Measurements from ENCODE around the gene TXNRD2.

Gene TXNRD2

GRCh38 chr22:19853879-19854777 is 87.5 kb downstream of the TXNRD2 start:
- peak; percentile 51 for DNase-seq
- H3K4me3 ChIP-seq (ENCODE audit: low read depth in 1 of 2, low read length in 2 of 2) = peak overlapping the region; percentile 82 to 91
- H3K27me3 ChIP-seq (ENCODE audit: insufficient read depth, low read length, poor library complexity) = no peaks in the 10 kb centered on the region
- ATAC-seq (ENCODE audit: insufficient read depth, low read depth) = peak; percentile 12; the same call in 2 of the 3 replicates
- H4K20me1 ChIP-seq (ENCODE audit: insufficient read depth, low read length) = peaks cover 48% of the 10 kb centered on the region
- peaks cover 54% of the 10 kb centered on the region for H3K36me3 ChIP-seq (ENCODE audit: insufficient read depth, low read length)
- peak overlapping the region; percentile 69 for H2AFZ ChIP-seq (ENCODE audit: low read depth, low read length)
- TF ChIP-seq CTCF (IDR thresholded peaks at IDR 0.05; ENCODE audit: borderline replicate concordance, extremely low read depth, low read length, poor library complexity, severe bottlenecking) = no peak
- TF ChIP-seq EZH2 (IDR thresholded peaks at IDR 0.05; ENCODE audit: borderline replicate concordance, low read depth, low read length, severe bottlenecking) = no peak
- peak overlapping the region; percentile 97 for H3K4me2 ChIP-seq (ENCODE audit: insufficient read depth, low read length)
- H3K9ac ChIP-seq (ENCODE audit: low read depth, low read length) = peak overlapping the region; percentile 99
- peak overlapping the region; percentile 98 for H3K27ac ChIP-seq (ENCODE audit: low read length)
- peaks cover 56% of the 10 kb centered on the region for H3K4me1 ChIP-seq (ENCODE audit: insufficient read depth, low read length)
- H3K9me3 ChIP-seq (ENCODE audit: insufficient read depth, low read length, severe bottlenecking) = no peaks in the 10 kb centered on the region
- H3K79me2 ChIP-seq (ENCODE audit: insufficient read depth, low read length) = peaks cover 81% of the 10 kb centered on the region

DNA sequence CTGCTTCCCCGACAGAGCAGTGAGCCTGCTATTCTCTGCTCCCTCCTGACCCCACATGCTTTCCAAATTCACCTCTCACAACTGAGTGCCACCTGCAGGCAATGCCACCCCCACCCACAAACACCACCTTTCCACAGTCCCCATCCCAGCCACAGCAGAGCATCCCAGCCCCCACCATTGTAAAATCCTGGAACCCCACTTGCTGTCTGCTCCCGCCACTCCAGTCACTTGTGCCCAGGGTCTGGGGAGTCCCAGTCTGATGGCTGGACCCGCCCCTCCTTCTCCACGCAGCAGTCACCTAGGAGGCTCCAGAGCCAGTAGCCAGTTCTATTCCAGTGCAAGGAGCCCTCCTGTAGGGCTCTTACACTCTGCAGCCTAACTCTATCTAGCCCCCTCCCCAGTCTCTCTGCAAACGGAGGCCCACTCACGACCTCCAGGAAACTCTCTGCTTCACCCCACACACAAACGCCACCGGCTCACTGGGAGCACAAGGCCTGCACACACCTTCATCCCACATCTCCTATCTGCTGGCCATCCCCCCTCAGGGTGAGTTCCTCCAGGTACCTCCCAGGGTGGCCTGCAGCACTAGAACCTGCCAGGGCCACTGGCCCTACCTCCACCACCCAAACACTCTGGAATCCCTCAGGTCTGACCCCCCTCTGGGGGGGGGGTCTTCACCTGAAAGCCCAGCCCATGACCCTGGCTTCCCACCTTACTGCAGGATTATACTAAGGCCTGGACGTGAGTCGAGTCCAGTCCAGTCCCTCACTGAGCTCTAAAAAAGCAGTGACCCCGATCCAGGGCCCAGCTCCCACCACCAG is 88.3 kb downstream of the TXNRD2 start:
- H2AFZ ChIP-seq (ENCODE audit: low read depth, low read length) = no peak overlapping the region
- peaks cover 56% of the 10 kb centered on the region for H3K4me1 ChIP-seq (ENCODE audit: insufficient read depth, low read length)
- DNase-seq = peak; percentile 4
- H4K20me1 ChIP-seq (ENCODE audit: insufficient read depth, low read length) = peaks cover 56% of the 10 kb centered on the region
- peak overlapping the region; percentile 99 for H3K9ac ChIP-seq (ENCODE audit: low read depth, low read length)
- peak overlapping the region; percentile 82 to 91 for H3K4me3 ChIP-seq (ENCODE audit: low read depth in 1 of 2, low read length in 2 of 2)
- no peak for ATAC-seq (ENCODE audit: insufficient read depth, low read depth)
- H3K79me2 ChIP-seq (ENCODE audit: insufficient read depth, low read length) = peaks cover 90% of the 10 kb centered on the region
- H3K9me3 ChIP-seq (ENCODE audit: insufficient read depth, low read length, severe bottlenecking) = no peaks in the 10 kb centered on the region
- H3K27me3 ChIP-seq (ENCODE audit: insufficient read depth, low read length, poor library complexity) = no peaks in the 10 kb centered on the region
- peak overlapping the region; percentile 98 for H3K27ac ChIP-seq (ENCODE audit: low read length)
- no peak for TF ChIP-seq CTCF (IDR thresholded peaks at IDR 0.05; ENCODE audit: borderline replicate concordance, extremely low read depth, low read length, poor library complexity, severe bottlenecking)
- TF ChIP-seq EZH2 (IDR thresholded peaks at IDR 0.05; ENCODE audit: borderline replicate concordance, low read depth, low read length, severe bottlenecking) = no peak
- H3K36me3 ChIP-seq (ENCODE audit: insufficient read depth, low read length) = peaks cover 62% of the 10 kb centered on the region
- peak overlapping the region; percentile 97 for H3K4me2 ChIP-seq (ENCODE audit: insufficient read depth, low read length)

DNA sequence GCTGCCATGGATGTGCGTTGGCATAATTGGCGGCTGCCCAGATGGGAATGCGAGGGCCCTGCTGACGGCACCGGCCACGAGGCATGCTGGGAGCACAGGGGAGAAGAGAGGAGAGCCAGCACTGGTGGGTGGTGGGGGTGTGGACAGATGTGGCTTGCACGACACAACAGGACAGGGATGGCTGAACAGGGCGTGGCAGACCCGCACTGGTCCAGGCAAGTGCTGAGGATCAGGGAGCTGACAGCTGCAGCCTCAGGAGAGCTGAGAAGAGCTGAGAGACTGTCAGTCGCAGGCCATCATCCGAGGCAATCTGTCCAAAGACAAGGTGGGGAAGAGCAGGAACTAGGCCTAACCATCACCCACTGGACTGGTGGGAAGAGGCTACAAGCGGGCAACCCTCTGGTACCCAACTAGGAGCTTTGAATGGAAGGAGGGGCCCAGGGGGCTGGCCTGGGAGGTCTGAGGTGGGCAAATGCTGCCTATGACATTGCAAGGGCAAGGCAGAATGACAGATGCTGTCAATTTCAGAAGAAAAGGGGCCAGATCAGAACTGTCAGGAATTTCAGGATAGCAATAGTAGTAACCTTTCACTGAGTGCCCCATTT is 89.3 kb downstream of the TXNRD2 start:
- H3K27me3 ChIP-seq (ENCODE audit: insufficient read depth, low read length, poor library complexity) = no peaks in the 10 kb centered on the region
- no peak overlapping the region for H2AFZ ChIP-seq (ENCODE audit: low read depth, low read length)
- peak overlapping the region; percentile 98 for H3K27ac ChIP-seq (ENCODE audit: low read length)
- peak overlapping the region in 1 of 2 experiments; percentile 91; a peak in 2 of 4 replicates for H3K4me3 ChIP-seq (ENCODE audit: low read depth in 1 of 2, low read length in 2 of 2)
- TF ChIP-seq CTCF (IDR thresholded peaks at IDR 0.05; ENCODE audit: borderline replicate concordance, extremely low read depth, low read length, poor library complexity, severe bottlenecking) = no peak
- TF ChIP-seq EZH2 (IDR thresholded peaks at IDR 0.05; ENCODE audit: borderline replicate concordance, low read depth, low read length, severe bottlenecking) = no peak
- peak overlapping the region; percentile 97 for H3K4me2 ChIP-seq (ENCODE audit: insufficient read depth, low read length)
- peak overlapping the region; percentile 99; the same call in 1 of the 2 replicates for H3K9ac ChIP-seq (ENCODE audit: low read depth, low read length)
- H3K9me3 ChIP-seq (ENCODE audit: insufficient read depth, low read length, severe bottlenecking) = no peaks in the 10 kb centered on the region
- peaks cover 54% of the 10 kb centered on the region for H3K4me1 ChIP-seq (ENCODE audit: insufficient read depth, low read length)
- H3K79me2 ChIP-seq (ENCODE audit: insufficient read depth, low read length) = peaks cover 94% of the 10 kb centered on the region
- ATAC-seq (ENCODE audit: insufficient read depth, low read depth) (no peak), DNase-seq (no peak)
- H4K20me1 ChIP-seq (ENCODE audit: insufficient read depth, low read length) = peaks cover 62% of the 10 kb centered on the region
- H3K36me3 ChIP-seq (ENCODE audit: insufficient read depth, low read length) = peaks cover 69% of the 10 kb centered on the region
